Suppressor macrophage (primary cell): ENCODE results near the gene EHBP1.

Experiments
- DNase-seq, 4 experiments: peaks; one replicate each; pipeline ENCODE4 v3.0.0-alpha.2; 2020 to 2022

The EHBP1 gene

DNA sequence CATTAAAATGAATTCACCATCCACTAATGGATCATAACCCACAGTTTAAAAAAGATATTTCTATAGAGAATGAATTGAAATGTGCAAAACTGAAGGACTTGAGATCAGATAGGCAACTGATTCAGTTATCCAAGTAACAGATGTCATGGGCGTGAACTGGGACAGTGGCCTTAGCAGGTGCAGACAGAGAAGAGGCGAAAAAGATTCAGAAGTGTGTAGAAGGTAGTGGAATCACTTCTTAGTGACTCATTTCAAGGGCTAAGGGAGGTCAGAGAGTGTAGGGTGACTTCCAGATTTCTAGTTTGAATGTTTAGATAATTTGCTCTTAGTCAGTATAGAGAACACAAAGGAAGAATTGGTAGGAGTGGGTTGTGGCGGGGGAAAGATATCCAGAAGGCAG, 79.7 kb downstream of the EHBP1 start:
- no peak for DNase-seq

DNA sequence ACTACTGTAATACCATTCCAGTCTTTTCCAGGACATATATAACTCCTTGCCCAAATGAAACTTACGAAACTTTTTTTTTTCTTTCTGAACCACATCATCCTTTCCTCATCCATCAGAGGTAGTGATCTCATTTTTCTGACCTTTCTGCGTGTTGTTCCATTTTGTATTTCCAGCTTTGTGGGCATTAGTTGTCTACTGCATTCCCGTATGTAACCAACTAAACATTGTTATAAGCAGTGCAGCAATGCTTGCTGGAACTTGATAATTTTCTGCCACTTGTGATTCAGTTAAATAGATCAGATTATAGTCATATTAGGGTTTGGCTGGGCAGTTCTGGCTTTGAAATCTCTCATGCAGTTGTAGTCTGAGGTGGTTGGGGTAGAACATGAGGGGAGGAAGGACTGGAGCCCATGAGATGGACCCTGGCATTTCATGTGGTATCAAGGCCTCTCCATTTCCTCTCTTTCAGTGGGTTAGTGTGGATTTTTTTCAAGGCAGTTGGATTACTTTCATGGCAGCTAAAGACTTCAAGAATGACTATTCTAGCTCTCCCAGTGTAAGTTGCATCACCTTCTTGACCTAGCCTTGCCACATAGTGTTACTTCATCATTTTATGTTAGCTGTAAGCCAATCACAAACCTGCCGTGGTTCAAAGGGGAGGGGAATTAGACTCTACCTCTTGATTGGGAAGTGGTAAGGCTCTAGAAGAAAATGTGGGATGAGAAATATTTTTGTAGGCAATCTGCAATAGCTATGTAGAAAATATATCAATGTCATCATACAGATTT, 80.5 kb downstream of the EHBP1 start:
- peak; percentile 19 to 66 (median 50) for DNase-seq

- DNase-seq, result peak in 2 of 4 experiments; percentile 26 to 28
Measured at GRCh38 chr2:62787386-62787785, 81.9 kb downstream of the EHBP1 start.

DNA sequence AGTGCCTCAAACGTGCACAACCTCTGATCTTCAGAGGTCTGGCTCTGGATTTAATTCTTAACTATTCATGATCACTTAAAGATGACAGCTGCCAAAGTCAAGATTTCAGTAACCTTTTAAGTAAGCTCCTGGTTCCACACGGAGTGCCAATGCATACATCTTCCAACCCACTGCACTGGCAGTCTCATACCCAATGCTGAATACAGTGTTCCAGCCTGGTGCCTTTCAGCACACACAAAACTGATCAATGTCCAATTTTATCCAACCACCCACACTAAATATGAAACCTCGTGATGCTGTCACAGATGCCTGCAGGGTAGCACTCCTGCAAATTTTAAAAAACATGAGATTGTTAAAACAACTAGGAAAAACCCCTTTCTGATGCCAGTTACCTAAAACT, 84.0 kb downstream of the EHBP1 start:
- DNase-seq, result no peak

GRCh38 chr2:62789918-62790317, 84.4 kb downstream of the EHBP1 start:
- DNase-seq, result no peak

GRCh38 chr2:62792408-62792807, 86.9 kb downstream of the EHBP1 start:
- no peak for DNase-seq

DNA sequence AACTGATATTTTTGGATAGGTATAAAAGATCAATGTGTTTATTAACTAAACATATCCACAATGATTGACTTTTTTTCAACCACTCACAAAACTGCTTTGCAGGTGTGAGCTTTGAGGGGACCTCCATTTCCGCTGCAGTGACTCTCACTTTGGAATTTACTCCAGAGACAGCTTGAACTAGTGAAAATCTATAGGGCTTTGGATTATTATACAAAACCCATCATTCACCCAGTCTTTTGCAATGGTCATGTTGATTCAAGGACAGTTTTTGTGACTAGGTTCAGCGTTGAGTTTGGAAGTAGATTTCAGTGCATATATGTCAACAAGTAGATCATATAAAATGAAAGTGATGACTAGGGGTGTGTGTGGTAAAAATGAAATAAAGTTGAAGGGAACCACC, 87.7 kb downstream of the EHBP1 start:
- no peak for DNase-seq

- no peak for DNase-seq
Measured at GRCh38 chr2:62794791-62795190, 89.3 kb downstream of the EHBP1 start.

DNA sequence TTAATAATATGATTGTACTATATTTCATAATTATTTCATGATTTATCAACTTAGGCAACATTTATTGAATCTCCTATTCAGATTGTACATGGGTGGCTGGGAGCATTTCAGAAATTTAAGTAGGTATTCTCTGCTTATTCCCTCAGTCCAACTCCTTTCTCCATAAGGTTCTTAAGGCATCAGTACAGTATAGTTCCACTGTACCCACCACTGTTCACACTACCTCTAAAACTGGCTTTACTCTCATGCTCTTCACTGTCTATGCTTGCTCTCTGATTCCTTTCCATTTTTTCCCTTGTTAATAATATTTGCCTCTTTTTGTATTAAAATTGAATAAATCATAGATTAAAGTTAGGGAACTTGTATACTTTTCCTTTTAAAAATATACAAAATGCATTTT, 89.8 kb downstream of the EHBP1 start:
- DNase-seq, result no peak

DNA sequence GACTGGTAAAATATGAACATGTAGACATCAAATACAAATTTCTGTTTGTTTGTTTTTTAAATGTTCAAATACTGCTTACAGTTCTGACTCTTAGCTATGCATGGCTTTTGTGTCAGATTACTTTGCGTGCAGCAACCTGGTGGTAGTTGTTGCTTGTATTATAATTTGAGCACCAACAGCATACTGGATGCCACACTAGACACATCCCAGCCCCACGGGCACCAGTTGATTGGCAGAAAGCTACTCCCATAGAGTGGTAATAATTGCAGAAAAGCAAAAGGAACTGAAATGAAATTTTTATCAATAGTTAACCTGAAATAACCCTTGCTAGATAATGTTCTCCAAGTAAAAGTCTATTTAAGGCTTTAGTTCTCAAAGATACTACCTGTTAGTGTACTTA, 91.6 kb downstream of the EHBP1 start:
- no peak for DNase-seq

- DNase-seq, result no peak
Measured at GRCh38 chr2:62800618-62801017, 95.1 kb downstream of the EHBP1 start.

- DNase-seq, result no peak
Measured at GRCh38 chr2:62801110-62801509, 95.6 kb downstream of the EHBP1 start.

DNA sequence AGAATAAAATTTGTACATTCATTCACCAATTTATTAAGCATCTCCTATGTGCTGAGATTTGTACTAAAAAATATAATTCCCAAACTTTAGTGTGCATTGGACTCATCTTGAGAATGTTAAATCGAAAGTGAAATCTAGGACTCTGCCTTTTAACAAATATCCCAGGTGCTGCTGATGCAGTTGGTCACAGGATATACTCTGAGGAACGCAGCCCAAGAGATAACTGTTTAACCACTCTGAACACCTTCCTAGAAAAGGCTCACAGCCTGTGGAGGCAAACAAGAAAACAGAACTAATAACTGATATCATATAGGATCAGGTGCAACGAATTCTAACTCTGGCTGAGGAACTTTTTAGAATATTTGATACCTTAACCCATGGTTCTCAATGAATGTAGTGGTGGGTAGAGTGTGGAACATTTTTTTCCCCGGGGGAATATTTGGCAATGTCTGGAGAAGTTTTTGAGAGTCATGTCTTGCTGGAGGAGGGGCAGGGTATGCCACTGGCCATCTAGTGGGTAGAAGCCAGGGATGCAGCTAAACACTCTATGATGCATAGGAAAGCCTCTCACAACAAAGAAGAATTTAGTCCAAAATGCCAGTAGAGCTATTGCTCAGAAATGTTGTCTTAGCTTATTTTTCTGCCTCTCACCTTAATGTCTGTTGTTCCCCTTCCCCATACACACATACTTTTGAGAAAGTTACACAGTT, 96.5 kb downstream of the EHBP1 start:
- DNase-seq, result no peak

DNA sequence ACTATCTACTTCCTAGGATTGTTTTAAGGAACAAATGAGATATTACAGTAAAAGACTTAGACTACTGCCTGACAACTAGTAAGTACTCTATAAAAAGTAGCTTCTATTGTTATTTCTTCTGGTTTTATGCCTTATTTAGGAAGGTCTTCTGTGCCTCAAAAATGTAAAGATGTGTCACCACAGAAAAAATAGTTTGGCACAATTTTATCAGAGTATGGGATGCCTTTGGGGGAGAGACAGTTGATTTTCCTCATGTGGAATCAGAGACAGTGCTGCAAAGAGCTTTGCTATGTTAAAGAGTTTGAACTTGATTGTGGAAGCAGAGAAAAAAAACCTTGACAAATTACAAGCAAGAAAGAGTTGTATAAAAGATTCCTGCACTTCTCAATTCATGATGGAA, 98.4 kb downstream of the EHBP1 start:
- DNase-seq, result no peak

GRCh38 chr2:62806231-62806630, 100.7 kb downstream of the EHBP1 start:
- DNase-seq, result no peak

DNA sequence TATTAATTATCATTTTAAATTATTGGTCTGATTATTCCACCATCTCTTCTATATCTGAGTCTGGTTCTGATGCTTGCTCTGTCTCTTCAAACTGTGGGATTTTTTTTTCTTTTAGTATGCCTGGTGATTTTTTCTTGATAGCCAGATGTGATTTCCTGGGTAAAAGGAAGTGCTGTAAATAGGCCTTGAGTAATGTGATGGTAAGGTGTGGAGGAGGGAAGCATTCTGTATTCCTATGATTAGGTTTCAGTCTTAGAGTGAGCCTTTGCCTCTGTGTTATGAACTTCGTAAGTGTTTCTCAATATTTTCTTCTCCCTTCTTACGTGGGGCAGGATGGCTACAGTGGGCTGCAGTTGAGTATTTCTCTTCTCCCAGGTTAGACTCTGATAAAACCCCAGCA, 103.0 kb downstream of the EHBP1 start:
- DNase-seq, result no peak

DNA sequence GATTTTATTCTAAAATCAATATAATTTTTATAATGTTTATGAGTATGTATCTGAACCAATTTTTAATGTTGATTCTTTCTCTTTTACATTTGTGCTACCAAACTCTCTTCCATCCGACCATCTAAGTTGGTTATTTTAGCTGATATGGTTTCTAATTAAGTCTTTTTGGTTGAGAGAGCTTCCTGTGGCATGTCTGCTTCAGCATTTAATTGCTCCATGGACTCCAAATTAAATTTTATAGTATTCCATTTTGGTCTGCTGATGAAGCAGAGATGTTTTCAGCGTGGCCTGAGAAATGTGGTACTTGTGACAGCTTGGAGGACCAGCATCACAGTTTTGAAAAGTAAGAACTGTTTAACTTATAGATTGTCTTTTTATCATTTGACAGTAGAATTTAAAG, 105.6 kb downstream of the EHBP1 start:
- no peak for DNase-seq

- no peak for DNase-seq
Measured at GRCh38 chr2:62811972-62812371, 106.5 kb downstream of the EHBP1 start.

- no peak for DNase-seq
Measured at GRCh38 chr2:62812921-62813825, 107.7 kb downstream of the EHBP1 start.

DNA sequence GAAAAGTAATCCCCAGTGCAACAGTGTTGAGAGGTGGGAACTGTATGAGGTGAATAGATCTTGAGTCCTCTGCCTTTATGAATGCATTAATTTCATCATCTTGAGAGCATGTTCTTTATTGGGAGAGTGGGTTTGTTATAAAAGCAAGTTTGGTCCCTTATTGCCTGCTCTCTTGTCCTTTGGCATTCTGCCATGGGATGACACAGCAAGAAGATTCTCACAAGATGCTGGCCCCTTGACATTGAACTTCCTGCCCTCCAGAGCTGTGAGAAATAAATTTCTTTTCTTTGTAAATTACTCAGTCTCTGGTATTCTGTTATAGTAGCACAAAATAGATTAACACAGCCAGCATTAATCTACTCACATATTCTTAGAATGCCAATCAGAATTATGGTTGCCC, 108.6 kb downstream of the EHBP1 start:
- DNase-seq, result peak in 1 of 4 experiments; percentile 28

GRCh38 chr2:62817348-62817747, 111.8 kb downstream of the EHBP1 start:
- DNase-seq, result no peak

DNA sequence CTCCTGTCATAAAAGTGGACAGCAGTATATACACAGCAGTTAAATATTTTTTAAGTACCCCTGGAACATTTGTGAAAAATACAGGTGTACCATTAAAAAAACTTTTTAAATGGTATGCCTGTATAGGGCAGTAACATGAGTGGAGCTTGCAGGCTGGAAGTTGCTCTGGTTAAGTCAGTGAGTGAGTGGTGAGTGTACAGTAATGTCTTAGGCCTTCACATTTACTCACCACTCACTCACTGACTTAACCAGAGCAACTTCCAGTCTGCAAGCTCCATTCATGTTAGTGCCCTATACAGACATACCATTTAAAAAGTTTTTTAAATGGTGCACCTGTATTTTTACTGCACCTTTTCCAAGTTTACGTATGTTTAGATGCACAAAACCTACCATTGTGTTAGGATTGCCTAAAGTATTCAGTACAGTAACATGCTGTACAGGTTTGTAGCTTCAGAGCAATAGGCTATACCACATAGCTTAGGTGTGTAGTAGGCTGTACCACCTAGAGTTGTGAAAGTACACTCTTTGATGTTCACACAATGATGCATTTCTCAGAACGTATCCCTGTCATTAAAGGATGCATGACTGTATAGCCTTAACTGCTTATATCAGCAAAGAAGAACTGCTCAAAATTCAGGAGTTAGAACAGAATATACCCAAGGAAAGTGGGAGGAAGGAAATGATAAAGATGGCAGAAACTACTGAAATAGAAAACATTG, 112.6 kb downstream of the EHBP1 start:
- no peak for DNase-seq

- DNase-seq, result no peak
Measured at GRCh38 chr2:62822549-62822948, 117.0 kb downstream of the EHBP1 start.
